ENCODE results near the gene FOLR3. TPM values are rescaled to one million over a fixed set of nuclear protein-coding genes. Genes with fewer than 3 reads are reported as not detected.
"Not testable (repeated sequence)": the region's sequence is repeated elsewhere in the genome, so short reads cannot be mapped to it uniquely, and the experiment has no call there.

FOLR3 gene
- total RNA-seq, 1 experiment from 2014 or later, result not detected

- Histone ChIP-seq H3K4me1 (replicated peaks) (peaks cover 16% of the 10 kb centered on the region), H3K4me3 (no peak overlapping the region), H3K36me3 (no peaks in the 10 kb centered on the region), H3K9me3 (replicated peaks) (no peaks in the 10 kb centered on the region), H3K27ac (no peak overlapping the region), H3K27me3 (replicated peaks) (no peaks in the 10 kb centered on the region)
- no peak for DNase-seq (ENCODE audit: low read depth in 1 of 2, low spot score in 2 of 2)
These were observed 1.2 kb downstream of the FOLR3 start for GRCh38 chr11:72136684-72137262.

GRCh38 chr11:72138821-72139390, 3.4 kb downstream of the FOLR3 start:
- H3K27ac ChIP-seq, result no peak overlapping the region

DNA sequence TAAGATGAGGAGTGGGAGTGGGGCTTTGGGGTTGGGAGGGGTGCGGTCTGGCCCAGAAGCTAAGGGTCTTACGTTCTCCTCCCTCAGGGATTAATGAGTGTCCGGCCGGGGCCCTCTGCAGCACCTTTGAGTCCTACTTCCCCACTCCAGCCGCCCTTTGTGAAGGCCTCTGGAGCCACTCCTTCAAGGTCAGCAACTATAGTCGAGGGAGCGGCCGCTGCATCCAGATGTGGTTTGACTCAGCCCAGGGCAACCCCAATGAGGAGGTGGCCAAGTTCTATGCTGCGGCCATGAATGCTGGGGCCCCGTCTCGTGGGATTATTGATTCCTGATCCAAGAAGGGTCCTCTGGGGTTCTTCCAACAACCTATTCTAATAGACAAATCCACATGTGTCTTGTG, 4.0 kb downstream of the FOLR3 start:
- no peaks in the 10 kb centered on the region for H3K9me3 ChIP-seq (replicated peaks)
- no peaks in the 10 kb centered on the region for H3K36me3 ChIP-seq
- DNase-seq (ENCODE audit: low read depth in 1 of 2, low spot score in 2 of 2), result no peak
- H3K27ac ChIP-seq, result no peak overlapping the region
- no peaks in the 10 kb centered on the region for H3K27me3 ChIP-seq (replicated peaks)
- H3K4me1 ChIP-seq (replicated peaks), result peaks cover 23% of the 10 kb centered on the region
- H3K4me3 ChIP-seq, result no peak overlapping the region

More at GRCh38 chr11:72138821-72139390, 3.4 kb downstream of the FOLR3 start:
- no peaks in the 10 kb centered on the region for H3K9me3 ChIP-seq (replicated peaks)
- no peaks in the 10 kb centered on the region for H3K36me3 ChIP-seq
- no peak for DNase-seq (ENCODE audit: low read depth in 1 of 2, low spot score in 2 of 2)
- peaks cover 18% of the 10 kb centered on the region for H3K4me1 ChIP-seq (replicated peaks)
- H3K4me3 ChIP-seq, result no peak overlapping the region
- H3K27me3 ChIP-seq (replicated peaks), result no peaks in the 10 kb centered on the region

DNA sequence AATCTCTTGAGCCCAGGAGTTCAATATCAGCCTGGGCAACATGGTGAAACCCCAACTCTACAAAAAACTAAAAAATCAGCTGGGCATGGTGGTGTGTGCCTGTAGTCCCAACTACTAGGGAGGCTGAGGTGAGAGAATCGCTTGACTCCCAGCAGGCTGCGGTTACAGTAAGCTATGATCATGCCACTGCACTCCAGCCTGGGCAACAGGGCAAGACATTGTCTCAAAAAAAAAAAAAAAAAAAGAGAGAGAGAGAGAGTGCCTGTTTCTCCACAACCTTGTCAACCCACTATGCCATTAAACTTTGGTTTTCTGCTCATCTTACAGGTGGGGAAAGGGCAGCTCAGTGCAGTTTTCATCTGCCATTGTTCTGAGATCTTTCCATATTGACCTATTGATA, 5.1 kb downstream of the FOLR3 start:
- Histone ChIP-seq H3K4me3 (no peak overlapping the region), H3K36me3 (no peaks in the 10 kb centered on the region), H3K4me1 (replicated peaks) (peaks cover 32% of the 10 kb centered on the region), H3K27me3 (replicated peaks) (no peaks in the 10 kb centered on the region), H3K27ac (peak overlapping the region; percentile 50), H3K9me3 (replicated peaks) (no peaks in the 10 kb centered on the region)
- DNase-seq (ENCODE audit: low read depth in 1 of 2, low spot score in 2 of 2), result no peak

- DNase-seq (ENCODE audit: low read depth in 1 of 2, low spot score in 2 of 2), result peak; percentile 58
- H3K9me3 ChIP-seq (replicated peaks), result no peaks in the 10 kb centered on the region
- H3K4me1 ChIP-seq (replicated peaks), result peaks cover 32% of the 10 kb centered on the region
- no peak overlapping the region for H3K4me3 ChIP-seq
- H3K36me3 ChIP-seq, result no peaks in the 10 kb centered on the region
- H3K27me3 ChIP-seq (replicated peaks), result no peaks in the 10 kb centered on the region
- H3K27ac ChIP-seq, result peak overlapping the region; percentile 49
These were observed 5.5 kb downstream of the FOLR3 start for GRCh38 chr11:72141066-72141465.

GRCh38 chr11:72142086-72142485, 6.6 kb downstream of the FOLR3 start:
- not testable (repeated sequence) for DNase-seq (ENCODE audit: low read depth in 1 of 2, low spot score in 2 of 2); H3K9me3 ChIP-seq (replicated peaks); H3K27ac ChIP-seq; H3K4me3 ChIP-seq; H3K27me3 ChIP-seq (replicated peaks); H3K36me3 ChIP-seq
- H3K4me1 ChIP-seq (replicated peaks), result peaks cover 32% of the 10 kb centered on the region

- H3K4me3 ChIP-seq; H3K27ac ChIP-seq; H3K27me3 ChIP-seq (replicated peaks); H3K36me3 ChIP-seq; H3K9me3 ChIP-seq (replicated peaks); DNase-seq (ENCODE audit: low read depth in 1 of 2, low spot score in 2 of 2): not testable (repeated sequence)
- peaks cover 32% of the 10 kb centered on the region for H3K4me1 ChIP-seq (replicated peaks)
These were observed 7.0 kb downstream of the FOLR3 start for GRCh38 chr11:72142543-72142942.

- Histone ChIP-seq H3K9me3 (replicated peaks) (no peaks in the 10 kb centered on the region), H3K4me3 (no peak overlapping the region), H3K27me3 (replicated peaks) (no peaks in the 10 kb centered on the region), H3K36me3 (no peaks in the 10 kb centered on the region), H3K4me1 (replicated peaks) (peaks cover 30% of the 10 kb centered on the region), H3K27ac (peak overlapping the region; percentile 76)
- peak; percentile 43 to 50 for DNase-seq (ENCODE audit: low read depth in 1 of 2, low spot score in 2 of 2)
These were observed 9.5 kb downstream of the FOLR3 start for GRCh38 chr11:72144807-72145565.

DNA sequence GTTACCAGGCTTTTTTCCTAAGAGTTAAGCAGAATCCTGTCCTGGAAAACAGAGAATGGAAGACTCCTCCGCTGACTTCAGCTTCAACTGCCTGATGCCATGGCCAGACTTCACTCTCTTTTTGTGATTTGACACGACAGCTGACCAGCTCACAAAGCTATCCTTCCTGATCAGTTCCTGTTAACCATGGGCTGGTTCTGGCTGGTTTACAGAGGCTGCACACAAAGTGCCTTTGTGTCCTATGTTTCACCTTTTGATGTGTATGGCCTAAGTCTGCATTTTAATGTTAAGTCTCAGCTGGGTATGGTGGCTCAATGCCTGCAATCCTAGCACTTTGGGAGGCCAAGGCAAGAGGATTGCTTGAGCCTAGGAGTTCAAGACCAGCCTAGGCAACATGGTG, 11.1 kb downstream of the FOLR3 start:
- DNase-seq (ENCODE audit: low read depth in 1 of 2, low spot score in 2 of 2), result no peak
- H3K4me3 ChIP-seq, result no peak overlapping the region
- H3K27me3 ChIP-seq (replicated peaks), result no peaks in the 10 kb centered on the region
- peaks cover 18% of the 10 kb centered on the region for H3K4me1 ChIP-seq (replicated peaks)
- no peak overlapping the region for H3K27ac ChIP-seq
- no peaks in the 10 kb centered on the region for H3K9me3 ChIP-seq (replicated peaks)
- no peaks in the 10 kb centered on the region for H3K36me3 ChIP-seq

DNA sequence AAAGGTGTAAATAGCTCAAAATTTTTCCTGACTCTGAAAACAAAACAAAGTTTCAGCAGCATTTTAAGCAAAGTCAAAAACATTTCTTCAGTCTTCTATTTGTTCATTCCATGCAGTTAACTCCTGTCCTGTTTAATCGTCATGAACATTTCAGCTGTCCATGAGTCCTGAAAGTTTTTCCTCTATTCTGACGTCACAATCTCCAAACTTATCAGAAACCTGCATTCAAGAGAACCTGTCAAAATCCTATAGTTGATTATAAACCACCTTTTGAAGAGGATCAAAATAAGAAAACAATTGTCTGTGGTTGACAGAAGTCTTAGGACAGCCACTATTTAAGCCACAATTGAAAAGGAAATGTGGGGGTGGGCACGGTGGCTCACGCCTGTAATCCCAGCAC, 15.4 kb downstream of the FOLR3 start:
- DNase-seq (ENCODE audit: low read depth in 1 of 2, low spot score in 2 of 2), result no peak
- H3K27me3 ChIP-seq (replicated peaks), result no peaks in the 10 kb centered on the region
- no peak overlapping the region for H3K27ac ChIP-seq
- H3K9me3 ChIP-seq (replicated peaks), result no peaks in the 10 kb centered on the region
- H3K36me3 ChIP-seq, result no peaks in the 10 kb centered on the region
- H3K4me1 ChIP-seq (replicated peaks), result no peaks in the 10 kb centered on the region
- no peak overlapping the region for H3K4me3 ChIP-seq

- H3K4me3 ChIP-seq; H3K36me3 ChIP-seq; H3K9me3 ChIP-seq (replicated peaks); DNase-seq (ENCODE audit: low read depth in 1 of 2, low spot score in 2 of 2); H3K27me3 ChIP-seq (replicated peaks); H3K27ac ChIP-seq; H3K4me1 ChIP-seq (replicated peaks): not testable (repeated sequence)
These were observed 18.3 kb downstream of the FOLR3 start for GRCh38 chr11:72153874-72154273.

- Histone ChIP-seq H3K4me1 (replicated peaks) (no peaks in the 10 kb centered on the region), H3K27me3 (replicated peaks) (no peaks in the 10 kb centered on the region), H3K4me3 (no peak overlapping the region), H3K36me3 (no peaks in the 10 kb centered on the region), H3K27ac (no peak overlapping the region), H3K9me3 (replicated peaks) (no peaks in the 10 kb centered on the region)
- DNase-seq (ENCODE audit: low read depth in 1 of 2, low spot score in 2 of 2), result no peak
These were observed 19.3 kb downstream of the FOLR3 start for GRCh38 chr11:72154816-72155215.

GRCh38 chr11:72155751-72156150, 20.2 kb downstream of the FOLR3 start:
- Histone ChIP-seq H3K9me3 (replicated peaks) (no peaks in the 10 kb centered on the region), H3K4me1 (replicated peaks) (peaks cover 3% of the 10 kb centered on the region; the same call in 1 of the 2 replicates), H3K36me3 (no peaks in the 10 kb centered on the region), H3K27me3 (replicated peaks) (no peaks in the 10 kb centered on the region), H3K27ac (no peak overlapping the region), H3K4me3 (no peak overlapping the region)
- DNase-seq (ENCODE audit: low read depth in 1 of 2, low spot score in 2 of 2), result no peak

DNA sequence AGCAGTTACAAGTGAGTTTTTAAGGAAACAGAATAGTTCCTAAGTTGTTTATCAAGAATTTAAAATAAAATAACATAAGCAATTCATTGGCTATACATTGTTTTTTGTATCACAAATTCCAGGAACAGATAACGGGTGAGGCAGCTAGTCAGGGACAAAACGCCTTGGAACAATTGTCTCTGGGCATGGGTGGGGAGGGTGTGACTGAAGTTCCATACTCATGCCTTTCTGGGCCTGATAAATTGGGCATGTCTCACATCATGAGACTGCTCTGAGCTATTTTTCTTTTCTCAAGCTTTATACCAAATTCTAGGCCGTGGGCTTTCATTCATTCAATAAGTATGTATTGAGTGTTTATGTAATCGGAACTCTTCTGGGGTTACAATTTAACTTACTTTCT, 21.6 kb downstream of the FOLR3 start:
- Histone ChIP-seq H3K4me1 (replicated peaks) (peaks cover 3% of the 10 kb centered on the region; the same call in 1 of the 2 replicates), H3K4me3 (no peak overlapping the region), H3K27ac (no peak overlapping the region), H3K27me3 (replicated peaks) (no peaks in the 10 kb centered on the region), H3K36me3 (no peaks in the 10 kb centered on the region), H3K9me3 (replicated peaks) (no peaks in the 10 kb centered on the region)
- no peak for DNase-seq (ENCODE audit: low read depth in 1 of 2, low spot score in 2 of 2)

Measured in SJSA1 (cell line).